Lung microvascular endothelial cell (primary cell): ENCODE data around the gene STIMATE. TPM values are rescaled to one million over a fixed set of nuclear protein-coding genes. Genes with fewer than 3 reads are reported as not detected.

Source experiments
- DNase-seq, 2 donors: peaks; one replicate each; pipeline versions ENCODE4 v3.0.0 to v3.0.0-alpha.2; 2010; ENCODE audit warnings: low read depth in 2 of 2
- total RNA-seq: library from RNA; depleted of rRNA; stranded (reverse); fragments of >200 nt; gene quantifications from 2 replicates; pipeline ENCODE4 v1.2.1, GENCODE V29; 2014

Gene STIMATE
- total RNA-seq, 1 donor from 2014 or later: 9.7 TPM

- DNase-seq: peak; percentile 37 to 55
These were observed 76.6 kb downstream of the STIMATE start for GRCh38 chr3:52820736-52821135.

GRCh38 chr3:52819936-52820335 is 77.4 kb downstream of the STIMATE start:
- no peak for DNase-seq

GRCh38 chr3:52817860-52818259 is 79.5 kb downstream of the STIMATE start:
- no peak for DNase-seq

GRCh38 chr3:52817221-52817620 is 80.1 kb downstream of the STIMATE start:
- no peak for DNase-seq

- no peak for DNase-seq
These were observed 80.7 kb downstream of the STIMATE start for GRCh38 chr3:52816654-52817053.

GRCh38 chr3:52816199-52816598 is 81.1 kb downstream of the STIMATE start:
- no peak for DNase-seq

- DNase-seq: no peak
These were observed 83.5 kb downstream of the STIMATE start for GRCh38 chr3:52813810-52814209.

- no peak for DNase-seq
These were observed 85.8 kb downstream of the STIMATE start for GRCh38 chr3:52811452-52812011.

- no peak for DNase-seq
These were observed 86.4 kb downstream of the STIMATE start for GRCh38 chr3:52810923-52811322.

- peak in 1 of 2 donors; percentile 6 for DNase-seq
These were observed 87.5 kb downstream of the STIMATE start for GRCh38 chr3:52809662-52810377.

- no peak for DNase-seq
These were observed 88.2 kb downstream of the STIMATE start for GRCh38 chr3:52809149-52809548.

GRCh38 chr3:52805270-52806039 is 91.9 kb downstream of the STIMATE start:
- no peak for DNase-seq

- DNase-seq: no peak
These were observed 95.5 kb downstream of the STIMATE start for GRCh38 chr3:52801839-52802238.

- DNase-seq: no peak
These were observed 97.3 kb downstream of the STIMATE start for GRCh38 chr3:52800079-52800478.

- DNase-seq: peak; percentile 28 to 41
These were observed 98.3 kb downstream of the STIMATE start for GRCh38 chr3:52798978-52799476.

GRCh38 chr3:52798376-52798977 is 98.9 kb downstream of the STIMATE start:
- no peak for DNase-seq

GRCh38 chr3:52796411-52796810 is 100.9 kb downstream of the STIMATE start:
- DNase-seq: no peak

- DNase-seq: no peak
These were observed 101.9 kb downstream of the STIMATE start for GRCh38 chr3:52795298-52795900.

GRCh38 chr3:52794612-52795099 is 102.7 kb downstream of the STIMATE start, which contains the start of gene ITIH3:
ITIH3 (plus strand) TSS chr3:52794796; CDS start chr3:52794804, 8 bp downstream.
- no peak for DNase-seq

GRCh38 chr3:52793702-52794611 is 103.4 kb downstream of the STIMATE start:
- peak in 1 of 2 donors; percentile 10 for DNase-seq
